Fibroblast of gingiva (primary cell): Measurements from ENCODE around the gene EHBP1.
"Not testable (repeated sequence)": the region's sequence is repeated elsewhere in the genome, so short reads cannot be mapped to it uniquely, and the experiment has no call there.

ENCODE experiments used
- DNase-seq: peaks from one replicate; pipeline ENCODE4 v3.0.0-alpha.2; 2011; ENCODE audit warnings: low read depth

The EHBP1 gene

DNA sequence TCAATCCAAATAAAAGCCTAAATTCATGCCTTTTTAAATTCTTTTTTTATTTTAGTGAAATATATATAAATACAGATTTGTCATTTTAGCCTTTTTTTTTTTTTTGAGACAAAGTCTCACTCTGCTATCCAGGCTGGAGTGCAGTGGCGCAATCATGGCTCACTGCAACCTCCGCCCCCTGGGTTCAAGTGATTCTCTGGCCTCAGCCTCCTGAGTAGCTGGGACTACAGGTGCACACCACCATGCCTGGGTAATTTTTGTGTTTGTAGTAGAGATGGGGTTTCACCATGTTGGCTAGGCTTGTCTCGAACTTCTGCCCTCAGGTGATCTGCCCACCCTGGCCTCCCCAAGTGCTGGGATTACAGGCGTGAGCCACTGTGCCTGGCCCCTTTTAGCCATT lies 368.9 kb downstream of the EHBP1 start:
- not testable (repeated sequence) for DNase-seq

DNA sequence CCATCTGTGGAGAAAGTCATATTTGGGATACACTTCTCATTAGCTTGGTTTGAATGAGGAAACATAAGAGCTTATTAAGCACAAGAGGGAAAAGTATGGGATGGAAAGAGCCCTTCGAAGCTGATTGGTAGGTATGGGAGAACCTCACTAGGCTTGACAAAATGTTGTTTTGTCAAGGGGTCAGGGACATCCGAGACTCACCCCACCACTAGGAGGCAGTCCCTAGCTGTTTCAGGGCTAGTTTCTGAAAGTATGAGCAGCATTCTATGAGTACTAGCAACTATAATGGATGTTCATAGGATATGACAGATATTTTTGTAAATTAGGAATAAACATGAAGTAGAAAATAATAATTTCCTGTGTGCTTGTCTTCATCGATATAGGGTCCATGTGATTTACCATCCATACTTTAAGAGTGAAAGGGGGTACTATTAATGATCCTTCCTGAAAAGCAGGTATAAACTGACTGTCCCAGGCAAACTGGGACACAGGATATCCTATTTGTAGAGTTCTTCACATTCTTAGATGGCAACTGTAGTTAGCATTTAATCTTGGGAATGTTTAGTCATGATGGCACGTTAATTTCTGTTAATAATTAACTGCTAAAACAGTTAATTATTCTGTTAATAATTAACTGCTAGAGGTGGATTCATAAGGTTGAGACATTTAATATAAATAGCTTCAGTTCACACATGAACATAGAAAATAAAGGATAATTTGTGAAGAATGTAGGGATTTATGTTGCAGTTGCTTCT lies 373.5 kb downstream of the EHBP1 start:
- DNase-seq: no peak

DNA sequence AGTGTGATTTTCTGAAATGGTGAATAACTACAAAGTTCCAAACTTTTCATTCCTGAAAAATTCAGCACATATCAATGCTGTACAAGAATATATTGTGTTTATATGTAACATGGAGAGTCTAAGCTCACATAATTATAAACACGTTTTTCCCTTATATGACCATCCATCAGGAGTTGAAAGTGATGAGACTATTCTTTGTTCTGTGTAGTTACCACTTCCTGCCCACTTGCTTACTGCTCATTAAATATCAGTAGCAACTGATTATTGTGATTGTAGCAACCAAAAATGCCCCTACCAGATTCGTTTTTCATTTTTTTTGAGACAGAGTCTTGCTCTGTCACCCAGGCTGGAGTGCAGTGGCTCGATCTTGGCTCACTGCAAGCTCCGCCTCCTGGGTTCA lies 375.9 kb downstream of the EHBP1 start:
- no peak for DNase-seq

DNA sequence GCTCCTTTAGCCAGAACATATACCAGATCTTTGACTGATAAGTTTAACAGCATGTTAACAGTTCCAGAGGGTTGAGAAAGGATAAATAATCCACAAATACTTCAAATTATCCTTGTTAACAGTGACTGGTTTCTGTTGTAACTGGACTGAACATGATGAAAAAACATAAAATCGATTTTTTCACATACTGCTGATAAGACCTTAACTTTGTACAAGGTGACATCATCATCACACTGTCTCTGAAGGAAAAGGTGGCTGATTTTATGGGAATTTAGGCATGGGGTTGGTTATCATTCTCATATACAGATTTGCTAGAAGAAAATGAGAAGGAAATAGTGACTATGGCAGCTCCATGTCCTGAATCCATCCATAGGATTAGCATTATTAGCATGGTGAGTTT lies 381.2 kb downstream of the EHBP1 start:
- no peak for DNase-seq

DNA sequence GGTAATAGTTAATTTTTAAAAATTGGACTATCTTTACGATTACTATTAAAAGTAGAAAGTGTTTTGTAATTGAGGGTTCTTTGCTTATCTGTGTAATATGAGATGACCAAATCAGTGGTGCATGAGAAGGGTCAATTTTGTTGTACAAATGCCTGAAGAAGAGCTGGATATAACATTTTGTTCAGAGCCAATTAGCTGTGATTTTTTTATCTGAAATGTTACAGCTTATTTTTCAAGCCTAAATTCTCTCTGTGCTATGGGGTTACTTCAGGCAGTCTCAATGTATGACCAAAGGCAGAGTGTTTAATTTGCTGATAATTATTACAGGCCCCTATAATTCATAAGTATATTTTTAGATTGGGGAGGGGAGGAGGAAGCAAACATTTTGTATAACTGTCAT lies 386.9 kb downstream of the EHBP1 start:
- no peak for DNase-seq

DNA sequence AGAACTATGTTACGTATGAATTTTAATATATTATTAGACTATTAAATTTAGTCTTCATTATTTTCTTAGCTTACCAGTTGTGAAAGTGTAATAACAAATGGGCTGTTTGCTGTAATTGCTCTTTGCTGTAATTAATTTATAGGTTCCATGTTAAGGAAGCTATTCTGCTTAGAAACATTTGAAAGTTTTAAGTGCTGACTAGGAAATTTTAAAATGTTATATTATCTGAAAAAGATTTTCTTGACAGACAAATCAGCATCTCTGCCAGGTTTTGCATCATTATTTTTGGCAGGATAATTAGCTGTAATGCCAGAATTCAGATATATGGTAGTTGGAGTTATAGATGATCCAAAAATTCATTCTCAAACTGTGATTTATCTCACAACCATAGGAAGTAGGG lies 387.3 kb downstream of the EHBP1 start:
- no peak for DNase-seq

DNA sequence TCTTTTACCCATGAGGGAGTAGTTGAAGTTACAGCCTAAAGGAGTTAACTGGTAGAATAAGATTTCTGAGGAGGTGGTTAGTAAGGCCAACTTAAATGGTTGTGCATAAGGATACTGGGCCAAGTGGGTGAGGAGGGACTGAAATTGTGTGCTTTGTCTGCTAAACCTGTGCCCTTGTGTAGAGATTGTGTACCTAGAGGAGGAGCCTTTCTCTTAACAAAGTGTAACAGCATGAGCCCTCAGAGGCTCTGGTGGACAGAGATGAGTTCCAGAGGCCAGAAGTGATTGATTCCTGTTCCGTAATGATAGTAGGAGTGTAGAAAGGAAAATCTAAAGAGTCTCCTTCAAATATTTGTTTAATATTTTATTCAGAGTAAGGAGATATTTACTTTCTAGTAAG lies 388.0 kb downstream of the EHBP1 start:
- DNase-seq: no peak
